T-cell (primary cell): Measurements from ENCODE around the gene EML6. TPM values are rescaled to one million over a fixed set of nuclear protein-coding genes. Genes with fewer than 3 reads are reported as not detected.

Experiments used
- ATAC-seq, 4 experiments: fragments of 200-7000 bp in 3 of 4; fragments of 150-1000 bp in 1 of 4; cut with Tn5 transposase; replicated peaks in 1 of 4; 1 replicate in 3 of 4; 2 replicates in 1 of 4; pipeline ENCODE4 v1.10.0; 2021; ENCODE audit warnings: moderate library complexity in 3 of 4, mild to moderate bottlenecking in 2 of 4, moderate number of reproducible peaks in 1 of 4
- CTCF ChIA-PET, 2 donors: fragments of 300-600 bp; sonication (Branson Sonifier 250); formaldehyde crosslinking; loops; one replicate each; lab custom pipeline; 2022; ENCODE audit warnings: antibody characterized with exemption in 2 of 2; lab: Charles Lee
- POLR2A ChIA-PET, 2 donors: fragments of 300-600 bp; sonication (Branson Sonifier 250); formaldehyde crosslinking; loops; one replicate each; lab custom pipeline; 2022; ENCODE audit warnings: antibody characterized with exemption in 2 of 2; lab: Charles Lee
- DNase-seq, 35 experiments: peaks; one replicate each; pipeline versions ENCODE4 v3.0.0 to v3.0.0-alpha.2; 2013 to 2023
- H3K27ac ChIP-seq: one replicate; pipeline ENCODE4 v1.5.1; 2013; ENCODE audit warnings: low read length
- H3K27me3 ChIP-seq, 2 experiments: replicated peaks in 1 of 2; 1 replicate in 1 of 2; 2 replicates in 1 of 2; pipeline versions ENCODE4 v1.6.1 to v1.7.0; 2013; ENCODE audit warnings: low read length in 1 of 2, mixed read lengths in 1 of 2; ENCODE audit not compliant: control insufficient read depth in 2 of 2, insufficient read depth in 2 of 2; ENCODE audit errors: extremely low read depth in 1 of 2
- H3K36me3 ChIP-seq, 2 donors: 1 replicate in 1 of 2; 2 replicates in 1 of 2; pipeline versions ENCODE4 v1.6.1 to v1.7.0; 2013; ENCODE audit warnings: low read length in 1 of 2; ENCODE audit not compliant: control insufficient read depth in 2 of 2, insufficient read depth in 1 of 2; ENCODE audit errors: extremely low read depth in 1 of 2
- H3K4me1 ChIP-seq, 2 experiments: 1 replicate in 1 of 2; 2 replicates in 1 of 2; pipeline versions ENCODE4 v1.6.1 to v1.7.0; 2013; ENCODE audit warnings: low read length in 2 of 2, mixed read lengths in 1 of 2; ENCODE audit not compliant: insufficient read depth in 2 of 2, control insufficient read depth in 1 of 2; ENCODE audit errors: extremely low read depth in 1 of 2
- H3K4me3 ChIP-seq, 2 donors: 1 replicate in 1 of 2; 2 replicates in 1 of 2; pipeline versions ENCODE4 v1.5.1 to v1.7.0; 2013; ENCODE audit warnings: mild to moderate bottlenecking in 2 of 2, low read length in 1 of 2, moderate library complexity in 1 of 2; ENCODE audit not compliant: control insufficient read depth in 1 of 2; ENCODE audit errors: extremely low read depth in 1 of 2
- H3K9me3 ChIP-seq: 2 replicates; pipeline ENCODE4 v1.7.0; 2013
- H3K27ac Mint-ChIP-seq, 2 donors: one replicate each; pipeline ENCODE4 v1.8.0; 2020 to 2021; ENCODE audit warnings: mild to moderate bottlenecking in 2 of 2, mixed read lengths in 2 of 2
- H3K27me3 Mint-ChIP-seq, 2 donors: one replicate each; pipeline ENCODE4 v1.8.0; 2021 to 2022; ENCODE audit warnings: mixed read lengths in 2 of 2
- H3K36me3 Mint-ChIP-seq: one replicate; pipeline ENCODE4 v1.8.0; 2021; ENCODE audit warnings: mixed read lengths
- H3K4me1 Mint-ChIP-seq, 3 donors: one replicate each; pipeline ENCODE4 v1.8.0; 2020 to 2022; ENCODE audit warnings: mixed read lengths in 3 of 3, mild to moderate bottlenecking in 1 of 3
- H3K4me3 Mint-ChIP-seq, 3 donors: one replicate each; pipeline ENCODE4 v1.8.0; 2020 to 2022; ENCODE audit warnings: mild to moderate bottlenecking in 3 of 3, mixed read lengths in 3 of 3, moderate library complexity in 3 of 3
- H3K9me3 Mint-ChIP-seq, 3 donors: one replicate each; pipeline ENCODE4 v1.8.0; 2020 to 2022; ENCODE audit warnings: mixed read lengths in 3 of 3
- WGBS: methylation state at CpG from one replicate; pipeline ENCODE4 v1.1.5; 2013; ENCODE audit warnings: missing lambda C conversion rate; ENCODE audit not compliant: insufficient coverage; 5-methylcytosine and 5-hydroxymethylcytosine counted together
- total RNA-seq, 35 experiments: library from RNA in 6 of 35; stranded (reverse) in 6 of 35; fragments of 120-200 nt in 1 of 35; gene quantifications; one replicate each; pipeline versions ENCODE4 v1.2.1 to v1.2.4 and lab custom pipeline; 2013 to 2026

The EML6 gene
- total RNA-seq, 5 donors from 2014 or later (not counting 1 experiment from before 2014, with no cell fraction given), result 1.3 to 2.6 (median 1.8) TPM

DNA sequence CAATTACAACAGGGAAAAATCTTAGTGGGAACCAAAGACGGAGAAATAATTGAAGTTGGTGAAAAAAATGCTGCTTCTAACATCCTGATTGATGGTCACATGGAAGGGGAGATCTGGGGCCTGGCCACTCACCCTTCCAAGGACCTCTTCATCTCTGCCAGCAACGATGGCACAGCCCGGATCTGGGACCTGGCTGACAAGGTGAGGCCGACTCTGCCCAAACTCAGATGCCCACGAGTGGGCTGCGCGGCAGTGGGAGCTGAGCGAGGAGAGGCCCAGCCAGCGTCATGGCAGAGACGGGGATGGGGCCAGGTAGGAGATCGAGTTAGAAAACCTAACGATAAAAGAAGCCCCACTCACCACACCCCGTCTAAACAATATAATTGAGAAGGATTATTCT, 239.0 kb downstream of the EML6 start:
- ATAC-seq, result no peak
- 100% methylated on average over 2 of the region's 13 CpGs for WGBS
- no peak overlapping the region for H3K27ac Mint-ChIP-seq

DNA sequence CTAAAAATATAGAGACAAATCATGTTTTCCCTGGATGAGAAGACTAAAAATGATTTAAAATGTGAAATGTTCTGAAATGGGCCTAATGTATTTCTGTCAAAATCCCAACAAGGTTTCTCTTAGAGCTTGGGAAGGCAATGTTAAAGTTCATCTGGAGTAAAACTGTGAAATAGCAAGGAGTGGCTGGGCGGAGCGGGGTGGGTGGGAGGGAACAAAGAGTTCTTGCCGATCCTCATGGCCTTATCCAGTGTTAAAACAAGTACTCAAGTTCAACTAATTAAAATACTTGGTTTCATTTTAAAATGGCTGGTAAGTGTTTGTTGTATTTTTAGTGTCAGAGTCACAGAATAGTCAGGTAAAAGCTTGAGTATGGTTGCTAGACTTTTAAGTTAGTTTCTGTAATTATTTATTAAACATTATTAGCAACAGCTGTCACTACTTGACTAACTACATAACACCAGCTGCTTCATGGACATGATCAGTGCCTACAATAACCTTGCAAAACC, 239.5 kb downstream of the EML6 start:
- Histone ChIP-seq H3K36me3 (peaks cover 0 to 5% of the 10 kb centered on the region in 2 donors), H3K9me3 (no peaks in the 10 kb centered on the region), H3K27me3 (no peaks in the 10 kb centered on the region), H3K4me1 (peaks cover 2 to 25% of the 10 kb centered on the region in 2 experiments), H3K4me3 (no peak overlapping the region), H3K27ac (no peak overlapping the region)
- H3K27me3 Mint-ChIP-seq, result no peaks in the 10 kb centered on the region
- ChIA-PET POLR2A (no interaction called here), CTCF (interaction anchor here in 1 of 2 donors (0.6 kb wide), 1 partner anchor 204 kb away, joined by 4 read pairs; no protein-coding TSS in a partner anchor)
- no peak for DNase-seq
- WGBS, result no CpG with 5 or more reads among the region's 3 CpGs
- H3K36me3 Mint-ChIP-seq, result peaks cover 12% of the 10 kb centered on the region
- no peak for ATAC-seq
- peaks cover 2 to 8% (median 6%) of the 10 kb centered on the region in 3 donors for H3K9me3 Mint-ChIP-seq
- H3K4me3 Mint-ChIP-seq, result no peak overlapping the region
- peak overlapping the region in 1 of 2 donors; percentile 84 for H3K27ac Mint-ChIP-seq
- H3K4me1 Mint-ChIP-seq, result peaks cover 27 to 42% (median 34%) of the 10 kb centered on the region in 3 donors

More for the DNA sequence above, 239.0 kb downstream of the EML6 start:
- Mint-ChIP-seq H3K27me3 (no peaks in the 10 kb centered on the region), H3K9me3 (peaks cover 2 to 8% (median 6%) of the 10 kb centered on the region in 3 donors), H3K4me3 (no peak overlapping the region), H3K36me3 (peaks cover 9% of the 10 kb centered on the region), H3K4me1 (peaks cover 27 to 42% (median 34%) of the 10 kb centered on the region in 3 donors)
- POLR2A ChIA-PET, result no interaction called here
- Histone ChIP-seq H3K4me3 (no peak overlapping the region), H3K9me3 (no peaks in the 10 kb centered on the region), H3K4me1 (peaks cover 2 to 25% of the 10 kb centered on the region in 2 experiments), H3K36me3 (peaks cover 0 to 5% of the 10 kb centered on the region in 2 donors), H3K27ac (no peak overlapping the region), H3K27me3 (no peaks in the 10 kb centered on the region)
- DNase-seq, result no peak
- CTCF ChIA-PET, result interaction anchor here in 1 of 2 donors (0.6 kb wide), 1 partner anchor 204 kb away, joined by 4 read pairs; no protein-coding TSS in a partner anchor

GRCh38 chr2:54963476-54963875, 240.0 kb downstream of the EML6 start:
- CTCF ChIA-PET, result no interaction called here
- no peaks in the 10 kb centered on the region for H3K27me3 ChIP-seq

GRCh38 chr2:54964271-54964670, 240.8 kb downstream of the EML6 start:
- Histone ChIP-seq H3K4me3 (no peak overlapping the region), H3K4me1 (peaks cover 2 to 25% of the 10 kb centered on the region in 2 experiments), H3K27ac (no peak overlapping the region), H3K27me3 (no peaks in the 10 kb centered on the region), H3K9me3 (no peaks in the 10 kb centered on the region), H3K36me3 (peaks cover 0 to 5% of the 10 kb centered on the region in 2 donors)
- ATAC-seq (no peak), DNase-seq (no peak)
- Mint-ChIP-seq H3K36me3 (peaks cover 22% of the 10 kb centered on the region), H3K9me3 (peaks cover 2 to 8% (median 6%) of the 10 kb centered on the region in 3 donors), H3K4me1 (peaks cover 27 to 42% (median 34%) of the 10 kb centered on the region in 3 donors), H3K27ac (peak overlapping the region in 1 of 2 donors; percentile 84), H3K27me3 (no peaks in the 10 kb centered on the region), H3K4me3 (no peak overlapping the region)
- ChIA-PET CTCF (interaction anchor here in 1 of 2 donors (0.6 kb wide), 1 partner anchor 14 kb away, joined by 5 read pairs; no protein-coding TSS in a partner anchor), POLR2A (no interaction called here)
- 98% methylated on average over 8 of the region's 8 CpGs for WGBS

More at GRCh38 chr2:54963476-54963875, 240.0 kb downstream of the EML6 start:
- H3K4me1 ChIP-seq, result peaks cover 2 to 25% of the 10 kb centered on the region in 2 experiments
- no peaks in the 10 kb centered on the region for H3K9me3 ChIP-seq
- H3K27ac ChIP-seq, result no peak overlapping the region
- H3K36me3 Mint-ChIP-seq, result peaks cover 17% of the 10 kb centered on the region
- H3K27ac Mint-ChIP-seq, result peak overlapping the region in 1 of 2 donors; percentile 84
- peaks cover 27 to 42% (median 34%) of the 10 kb centered on the region in 3 donors for H3K4me1 Mint-ChIP-seq
- POLR2A ChIA-PET, result no interaction called here
- no peak overlapping the region for H3K4me3 Mint-ChIP-seq
- H3K9me3 Mint-ChIP-seq, result peaks cover 2 to 8% (median 6%) of the 10 kb centered on the region in 3 donors
- DNase-seq (no peak), ATAC-seq (no peak)
- H3K4me3 ChIP-seq, result no peak overlapping the region
- peaks cover 0 to 5% of the 10 kb centered on the region in 2 donors for H3K36me3 ChIP-seq
- 100% methylated on average over 2 of the region's 2 CpGs for WGBS
- no peaks in the 10 kb centered on the region for H3K27me3 Mint-ChIP-seq

DNA sequence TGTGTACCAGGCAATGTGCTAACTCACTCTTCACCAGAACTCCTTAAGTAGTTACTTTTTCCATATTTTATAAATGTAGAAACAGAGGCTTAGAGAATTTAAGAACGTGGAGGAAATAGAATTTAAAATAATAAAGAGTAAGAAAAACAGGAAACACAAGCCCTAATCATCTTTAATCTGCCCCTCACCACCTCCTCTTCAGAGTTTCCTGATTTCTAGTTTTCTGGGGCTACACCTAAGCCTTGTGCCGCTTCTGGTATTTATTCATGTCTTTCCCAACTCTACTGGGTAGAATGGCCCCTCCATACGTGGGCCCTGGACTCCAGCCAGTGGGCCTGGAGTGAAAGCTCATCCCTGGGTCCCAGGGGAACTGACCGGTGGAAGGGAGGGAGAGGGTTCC, 241.4 kb downstream of the EML6 start:
- 72% methylated on average over 2 of the region's 4 CpGs for WGBS
- Histone ChIP-seq H3K9me3 (no peaks in the 10 kb centered on the region), H3K27ac (peak overlapping the region; percentile 18), H3K36me3 (peaks cover 0 to 5% of the 10 kb centered on the region in 2 donors), H3K27me3 (no peaks in the 10 kb centered on the region), H3K4me1 (peaks cover 2 to 25% of the 10 kb centered on the region in 2 experiments), H3K4me3 (no peak overlapping the region)
- Mint-ChIP-seq H3K9me3 (peaks cover 2 to 8% (median 6%) of the 10 kb centered on the region in 3 donors), H3K4me1 (peaks cover 27 to 42% (median 34%) of the 10 kb centered on the region in 3 donors), H3K27ac (peak overlapping the region; percentile 82 to 84), H3K27me3 (no peaks in the 10 kb centered on the region), H3K36me3 (peaks cover 28% of the 10 kb centered on the region), H3K4me3 (peak overlapping the region in 2 of 3 donors; percentile 2 to 52)
- CTCF ChIA-PET, result no interaction called here
- POLR2A ChIA-PET, result interaction anchor here in 1 of 2 donors (0.6 kb wide), 1 partner anchor 43 kb away, joined by 3 read pairs; no protein-coding TSS in a partner anchor
- ATAC-seq, result peak in 1 of 4 experiments; percentile 39
- DNase-seq, result no peak

DNA sequence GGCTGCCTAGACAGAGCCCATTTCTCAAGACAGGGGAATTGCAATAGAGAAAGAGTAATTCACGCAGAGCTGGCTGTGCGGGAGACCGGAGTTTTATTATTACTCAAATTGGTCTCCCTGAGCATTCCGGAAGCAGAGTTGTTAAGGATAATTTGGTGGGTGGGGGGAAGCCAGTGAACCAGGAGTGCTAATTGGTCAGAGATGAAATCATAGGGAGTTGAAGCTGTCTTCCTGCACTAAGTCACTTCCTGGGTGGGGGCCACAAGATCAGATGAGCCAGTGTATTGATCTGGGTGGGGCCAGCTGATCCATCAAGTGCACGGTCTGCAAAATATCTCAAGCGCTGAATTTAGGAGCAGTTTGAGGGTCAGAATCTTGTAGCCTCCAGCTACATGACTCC, 242.0 kb downstream of the EML6 start:
- H3K36me3 Mint-ChIP-seq, result peaks cover 33% of the 10 kb centered on the region
- ChIA-PET POLR2A (no interaction called here), CTCF (no interaction called here)
- H3K9me3 Mint-ChIP-seq, result peaks cover 2 to 8% (median 6%) of the 10 kb centered on the region in 3 donors
- DNase-seq (no peak), ATAC-seq (no peak)
- peaks cover 27 to 42% (median 34%) of the 10 kb centered on the region in 3 donors for H3K4me1 Mint-ChIP-seq
- no peak overlapping the region for H3K27ac ChIP-seq
- no peaks in the 10 kb centered on the region for H3K27me3 Mint-ChIP-seq
- no peak overlapping the region for H3K4me3 ChIP-seq
- no peaks in the 10 kb centered on the region for H3K27me3 ChIP-seq
- H3K4me1 ChIP-seq, result peaks cover 2 to 25% of the 10 kb centered on the region in 2 experiments
- peak overlapping the region; percentile 82 to 84 for H3K27ac Mint-ChIP-seq
- H3K9me3 ChIP-seq, result no peaks in the 10 kb centered on the region
- H3K36me3 ChIP-seq, result peaks cover under 1 to 5% of the 10 kb centered on the region in 2 donors
- peak overlapping the region in 1 of 3 donors; percentile 52 for H3K4me3 Mint-ChIP-seq
- 95% methylated on average over 2 of the region's 6 CpGs for WGBS
